WTC11 (cell line): ENCODE measurements around the gene TUB.

ENCODE experiments used
- ATF1 ChIP-seq: sonication (generic); formaldehyde crosslinking; IDR thresholded peaks from 2 replicates; pipeline ENCODE4 v1.8.1; 2023; ENCODE audit warnings: mild to moderate bottlenecking, moderate library complexity, missing genetic modification reagents
- CBFB ChIP-seq: sonication (generic); formaldehyde crosslinking; IDR thresholded peaks from 2 replicates; pipeline ENCODE4 v1.8.1; 2022; ENCODE audit warnings: mild to moderate bottlenecking, low read depth, missing genetic modification reagents
- E2F5 ChIP-seq: sonication (generic); formaldehyde crosslinking; IDR thresholded peaks from 2 replicates; pipeline ENCODE4 v1.8.1; 2022; ENCODE audit warnings: mild to moderate bottlenecking, moderate library complexity, missing genetic modification reagents
- USF2 ChIP-seq: sonication (generic); formaldehyde crosslinking; IDR thresholded peaks from 2 replicates; pipeline ENCODE4 v1.8.1; 2023; ENCODE audit warnings: mild to moderate bottlenecking, missing genetic modification reagents, moderate library complexity
- ZBTB43 ChIP-seq: sonication (generic); formaldehyde crosslinking; IDR thresholded peaks from 2 replicates; pipeline ENCODE4 v1.8.1; 2023; ENCODE audit warnings: mild to moderate bottlenecking, missing genetic modification reagents
- TF ChIP-seq, protein P1 (sequence below): fragments of 200-600 bp; IDR thresholded peaks from 2 replicates; pipeline ENCODE4 v1.8.0; 2022; ENCODE audit warnings: antibody characterized with exemption
- TF ChIP-seq, protein P2 (sequence below): sonication (generic); formaldehyde crosslinking; IDR thresholded peaks from 2 replicates; pipeline ENCODE4 v1.8.0; 2022; ENCODE audit warnings: mild to moderate bottlenecking, missing genetic modification reagents
- TF ChIP-seq, protein P3 (sequence below): sonication (generic); formaldehyde crosslinking; conservative IDR thresholded peaks from 2 replicates; pipeline ENCODE4 v1.8.1; 2022; ENCODE audit warnings: mild to moderate bottlenecking, missing genetic modification reagents
- TF ChIP-seq, protein P4 (sequence below): sonication (generic); formaldehyde crosslinking; IDR thresholded peaks from 2 replicates; pipeline ENCODE4 v1.8.0; 2022; ENCODE audit warnings: mild to moderate bottlenecking, missing genetic modification reagents

GRCh38 chr11:8061555-8062428 lies 19.2 kb upstream of the TUB start:
- TF ChIP-seq, protein P1, sequence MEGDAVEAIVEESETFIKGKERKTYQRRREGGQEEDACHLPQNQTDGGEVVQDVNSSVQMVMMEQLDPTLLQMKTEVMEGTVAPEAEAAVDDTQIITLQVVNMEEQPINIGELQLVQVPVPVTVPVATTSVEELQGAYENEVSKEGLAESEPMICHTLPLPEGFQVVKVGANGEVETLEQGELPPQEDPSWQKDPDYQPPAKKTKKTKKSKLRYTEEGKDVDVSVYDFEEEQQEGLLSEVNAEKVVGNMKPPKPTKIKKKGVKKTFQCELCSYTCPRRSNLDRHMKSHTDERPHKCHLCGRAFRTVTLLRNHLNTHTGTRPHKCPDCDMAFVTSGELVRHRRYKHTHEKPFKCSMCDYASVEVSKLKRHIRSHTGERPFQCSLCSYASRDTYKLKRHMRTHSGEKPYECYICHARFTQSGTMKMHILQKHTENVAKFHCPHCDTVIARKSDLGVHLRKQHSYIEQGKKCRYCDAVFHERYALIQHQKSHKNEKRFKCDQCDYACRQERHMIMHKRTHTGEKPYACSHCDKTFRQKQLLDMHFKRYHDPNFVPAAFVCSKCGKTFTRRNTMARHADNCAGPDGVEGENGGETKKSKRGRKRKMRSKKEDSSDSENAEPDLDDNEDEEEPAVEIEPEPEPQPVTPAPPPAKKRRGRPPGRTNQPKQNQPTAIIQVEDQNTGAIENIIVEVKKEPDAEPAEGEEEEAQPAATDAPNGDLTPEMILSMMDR = no peak
- TF ChIP-seq, protein P2, sequence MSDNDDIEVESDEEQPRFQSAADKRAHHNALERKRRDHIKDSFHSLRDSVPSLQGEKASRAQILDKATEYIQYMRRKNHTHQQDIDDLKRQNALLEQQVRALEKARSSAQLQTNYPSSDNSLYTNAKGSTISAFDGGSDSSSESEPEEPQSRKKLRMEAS (CRISPR knock-in tag) = no peak
- TF ChIP-seq ZBTB43 = no peak
- TF ChIP-seq USF2 (CRISPR knock-in tag) = no peak
- TF ChIP-seq E2F5 = no peak
- TF ChIP-seq ATF1 (CRISPR knock-in tag) = no peak
- TF ChIP-seq, protein P3, sequence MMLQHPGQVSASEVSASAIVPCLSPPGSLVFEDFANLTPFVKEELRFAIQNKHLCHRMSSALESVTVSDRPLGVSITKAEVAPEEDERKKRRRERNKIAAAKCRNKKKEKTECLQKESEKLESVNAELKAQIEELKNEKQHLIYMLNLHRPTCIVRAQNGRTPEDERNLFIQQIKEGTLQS (CRISPR knock-in tag) = no peak
- TF ChIP-seq, protein P4, sequence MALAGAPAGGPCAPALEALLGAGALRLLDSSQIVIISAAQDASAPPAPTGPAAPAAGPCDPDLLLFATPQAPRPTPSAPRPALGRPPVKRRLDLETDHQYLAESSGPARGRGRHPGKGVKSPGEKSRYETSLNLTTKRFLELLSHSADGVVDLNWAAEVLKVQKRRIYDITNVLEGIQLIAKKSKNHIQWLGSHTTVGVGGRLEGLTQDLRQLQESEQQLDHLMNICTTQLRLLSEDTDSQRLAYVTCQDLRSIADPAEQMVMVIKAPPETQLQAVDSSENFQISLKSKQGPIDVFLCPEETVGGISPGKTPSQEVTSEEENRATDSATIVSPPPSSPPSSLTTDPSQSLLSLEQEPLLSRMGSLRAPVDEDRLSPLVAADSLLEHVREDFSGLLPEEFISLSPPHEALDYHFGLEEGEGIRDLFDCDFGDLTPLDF (CRISPR knock-in tag) = no peak
- TF ChIP-seq CBFB (CRISPR knock-in tag) = no peak
